Measurements from ENCODE around the gene TJP1. TPM values are rescaled to one million over a fixed set of nuclear protein-coding genes. Genes with fewer than 3 reads are reported as not detected.

The TJP1 gene
- total and polyA plus RNA-seq, 9 of the 15 experiments (the other 6 are each of a cell fraction or from before 2014, with no cell fraction given) = 9.1 to 39.3 (median 28.0) TPM

- TF ChIP-seq ATF3 (IDR thresholded peaks at IDR 0.05) (peak; percentile 77), ATF3 (CRISPR knock-in tag; conservative IDR thresholded peaks at IDR 0.05) (no peak), CHAMP1 (IDR thresholded peaks at IDR 0.05) (no peak), ZNF23 (CRISPR knock-in tag; IDR thresholded peaks at IDR 0.05) (no peak), CTCF (IDR thresholded peaks at IDR 0.05 in 2 of 3, conservative IDR thresholded peaks at IDR 0.05 in 1 of 3; ENCODE audit: insufficient read depth in 2 of 3, low read depth in 1 of 3, low read length in 3 of 3) (peak; percentile 23 to 36 (median 35); a peak in 4 of 6 replicates), CTBP1 (IDR thresholded peaks at IDR 0.05; ENCODE audit: borderline replicate concordance) (0 out of 2 replicates have a peak, but pooled peaks have one; percentile 18), HNRNPK (IDR thresholded peaks at IDR 0.05; ENCODE audit: low read depth, low read length, poor library complexity, severe bottlenecking) (no peak), ETS1 (conservative IDR thresholded peaks at IDR 0.05; ENCODE audit: control insufficient read depth, low read depth, low read length) (peak; percentile 11; the same call in 1 of the 2 replicates), VEZF1 (CRISPR knock-in tag; IDR thresholded peaks at IDR 0.05) (peak; percentile 52; the same call in 1 of the 2 replicates), SRSF7 (optimal IDR thresholded peaks at IDR 0.05; ENCODE audit: low read depth, low read length) (no peak), ELK1 (CRISPR knock-in tag; IDR thresholded peaks at IDR 0.05) (no peak), SNAPC5 (CRISPR knock-in tag; IDR thresholded peaks at IDR 0.05) (no peak), CXXC5 (CRISPR knock-in tag; IDR thresholded peaks at IDR 0.05) (peak; percentile 93), ETS2 (tag; IDR thresholded peaks at IDR 0.05; ENCODE audit: borderline replicate concordance, poor library complexity, severe bottlenecking) (no peak), MTA3 (IDR thresholded peaks at IDR 0.05; ENCODE audit: borderline replicate concordance) (peak; percentile 37), BCOR (IDR thresholded peaks at IDR 0.05) (no peak; the same call in 1 of the 2 replicates)
These were observed 710 bp downstream of the TJP1 start (continued) for GRCh38 chr15:29821416-29822099.
